Ecto neural progenitor cell (in vitro differentiated cells): Measurements from ENCODE around the gene MAS1L.

Experiments used
- DNase-seq: peaks from one replicate; pipeline ENCODE4 v3.0.0-alpha.2; 2018; ENCODE audit warnings: low spot score

Gene MAS1L, protein sequence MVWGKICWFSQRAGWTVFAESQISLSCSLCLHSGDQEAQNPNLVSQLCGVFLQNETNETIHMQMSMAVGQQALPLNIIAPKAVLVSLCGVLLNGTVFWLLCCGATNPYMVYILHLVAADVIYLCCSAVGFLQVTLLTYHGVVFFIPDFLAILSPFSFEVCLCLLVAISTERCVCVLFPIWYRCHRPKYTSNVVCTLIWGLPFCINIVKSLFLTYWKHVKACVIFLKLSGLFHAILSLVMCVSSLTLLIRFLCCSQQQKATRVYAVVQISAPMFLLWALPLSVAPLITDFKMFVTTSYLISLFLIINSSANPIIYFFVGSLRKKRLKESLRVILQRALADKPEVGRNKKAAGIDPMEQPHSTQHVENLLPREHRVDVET

DNA sequence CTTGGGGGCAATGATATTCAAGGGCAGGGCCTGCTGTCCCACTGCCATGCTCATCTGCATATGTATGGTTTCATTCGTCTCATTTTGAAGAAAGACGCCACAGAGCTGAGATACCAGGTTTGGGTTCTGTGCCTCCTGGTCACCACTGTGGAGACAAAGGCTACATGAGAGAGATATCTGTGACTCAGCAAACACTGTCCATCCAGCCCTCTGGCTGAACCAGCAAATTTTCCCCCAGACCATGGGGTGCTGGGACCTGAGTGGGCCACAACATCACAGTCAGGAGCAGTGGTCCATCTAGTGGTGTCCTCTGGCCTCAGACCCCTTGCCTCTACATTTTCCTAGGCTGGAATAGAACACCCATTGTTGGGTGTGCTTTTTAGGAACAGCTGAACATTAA lies at the start of gene MAS1L:
Gene MAS1L (minus strand): TSS at position 297 of the 400 bp plus-strand sequence. CDS start 54 bp downstream, at position 243.
- no peak for DNase-seq

DNA sequence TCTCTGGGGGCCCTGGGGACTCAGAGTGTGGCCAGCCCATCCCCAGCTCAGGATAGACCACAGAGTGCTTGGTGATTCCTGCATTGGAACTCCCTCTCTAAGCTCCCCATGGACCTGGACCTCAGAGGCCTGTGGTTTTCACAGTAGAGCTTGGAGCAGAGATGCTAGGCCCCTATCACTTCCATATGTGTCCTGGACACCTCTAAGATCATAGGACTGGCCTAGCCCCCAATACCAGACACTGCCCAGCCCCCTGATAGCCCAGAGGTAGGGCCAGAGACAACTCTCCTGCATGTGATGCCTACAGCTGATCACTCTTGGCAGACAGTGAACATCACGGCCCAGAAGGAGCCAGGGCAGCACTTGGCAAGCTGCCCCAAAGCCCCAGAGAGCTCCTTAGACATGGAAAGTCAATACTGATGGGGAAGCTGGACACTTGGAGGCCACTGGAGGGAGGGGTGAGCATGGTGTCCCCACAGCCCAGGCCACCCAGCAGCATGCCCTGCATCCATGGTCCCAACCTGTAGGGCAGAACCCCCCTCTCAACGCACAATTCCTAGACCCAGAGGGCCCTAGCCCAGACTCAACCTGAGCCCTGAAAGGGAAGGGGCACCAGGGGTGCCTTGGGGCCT lies 44.7 kb upstream of the MAS1L start:
- no peak for DNase-seq

DNA sequence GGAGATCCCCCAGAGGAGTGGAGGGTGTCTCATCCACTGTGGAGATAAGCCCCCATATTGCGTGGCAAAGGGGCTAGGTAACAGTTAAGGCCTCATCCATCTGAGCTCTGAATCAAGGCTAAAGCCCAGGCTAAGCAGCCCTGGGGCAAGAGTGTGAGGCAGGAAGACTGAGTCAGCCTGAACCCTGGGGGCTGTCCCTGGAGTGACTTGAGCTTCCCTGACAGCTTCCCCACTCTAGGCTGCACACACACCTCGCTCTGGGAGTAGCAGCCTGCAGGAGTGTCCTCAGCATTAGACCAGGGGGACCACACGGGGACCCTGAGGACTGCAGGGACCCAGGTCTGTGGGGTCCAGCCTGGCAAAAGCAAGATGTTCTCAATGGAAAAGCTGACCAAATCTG lies 43.9 kb upstream of the MAS1L start:
- DNase-seq, result no peak

DNA sequence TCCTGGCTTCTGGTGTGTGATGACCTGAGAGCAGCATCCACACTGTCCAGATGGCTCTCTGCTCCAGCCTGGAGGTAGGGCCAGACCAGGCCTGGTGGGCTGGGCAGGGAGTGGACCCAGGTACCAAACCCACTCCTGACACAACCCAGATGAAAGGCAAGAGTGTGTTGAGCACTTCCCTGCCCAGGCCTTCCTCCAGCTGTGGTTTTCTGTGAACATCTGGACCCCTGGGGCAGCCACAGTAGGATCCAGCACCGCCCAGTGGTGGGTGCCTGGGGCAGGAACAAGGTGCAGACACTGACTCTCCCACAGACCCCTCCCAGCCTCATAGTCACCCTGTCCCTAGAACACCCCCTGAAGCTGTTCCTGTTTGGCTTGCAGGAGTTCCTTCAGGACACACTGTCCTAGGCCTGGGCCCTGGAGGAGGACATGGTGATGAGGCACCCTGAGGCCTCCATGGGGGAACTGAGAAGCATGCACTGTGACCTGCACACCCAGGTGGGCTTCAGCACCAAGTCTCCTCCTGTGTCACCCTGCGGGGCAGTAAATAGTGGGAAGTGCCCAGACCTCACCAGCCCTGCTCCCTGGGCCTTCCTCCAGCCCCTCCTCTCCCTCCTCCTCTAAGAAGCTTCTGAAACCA lies 43.0 kb upstream of the MAS1L start:
- DNase-seq, result no peak

DNA sequence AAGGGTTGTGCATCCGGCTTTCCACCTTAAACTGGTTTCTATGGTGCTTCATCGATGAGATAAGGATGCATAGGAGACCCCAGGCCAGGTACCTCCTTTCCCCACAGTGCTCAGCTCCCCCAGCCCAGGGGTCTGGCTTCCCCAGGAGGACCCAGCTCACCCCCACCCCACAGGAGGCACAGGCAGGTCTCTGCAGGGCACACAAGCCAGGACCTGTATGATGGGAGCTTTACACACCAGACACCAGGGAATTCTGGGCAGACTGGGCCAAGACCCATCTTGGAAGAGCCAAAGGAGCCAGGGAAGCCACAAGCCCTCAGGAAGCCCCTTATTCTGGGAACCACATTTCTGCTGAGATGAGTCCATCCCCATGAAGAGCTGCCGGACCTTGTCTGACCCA lies 42.2 kb upstream of the MAS1L start:
- no peak for DNase-seq

DNA sequence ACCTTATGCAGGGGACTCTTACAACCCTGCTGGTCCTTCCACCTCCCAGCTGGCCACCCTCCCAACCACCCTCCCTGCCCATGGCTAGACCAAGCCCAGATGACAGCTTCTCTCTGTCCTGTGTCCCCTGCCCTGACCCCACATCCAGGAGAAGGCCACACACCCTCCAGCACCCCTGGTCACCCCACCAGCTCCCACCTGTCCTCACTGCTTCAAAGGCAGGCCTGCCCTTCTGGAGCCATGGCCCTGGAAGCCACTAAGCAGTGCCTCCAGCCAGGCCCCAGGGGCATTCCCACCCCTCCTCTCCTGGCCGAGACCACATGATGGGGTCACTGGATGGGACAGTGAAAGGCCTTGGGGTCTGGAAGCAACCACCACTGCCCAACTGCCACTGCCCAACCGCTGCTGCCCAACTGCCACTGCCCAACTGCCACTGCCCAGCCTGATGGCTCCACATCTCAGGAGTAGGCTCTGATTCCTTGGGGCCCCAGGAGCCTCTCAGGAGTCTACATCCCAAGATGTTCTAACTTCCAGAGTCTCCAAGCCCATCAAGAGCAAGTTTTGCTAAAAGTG lies 41.3 kb upstream of the MAS1L start:
- no peak for DNase-seq

DNA sequence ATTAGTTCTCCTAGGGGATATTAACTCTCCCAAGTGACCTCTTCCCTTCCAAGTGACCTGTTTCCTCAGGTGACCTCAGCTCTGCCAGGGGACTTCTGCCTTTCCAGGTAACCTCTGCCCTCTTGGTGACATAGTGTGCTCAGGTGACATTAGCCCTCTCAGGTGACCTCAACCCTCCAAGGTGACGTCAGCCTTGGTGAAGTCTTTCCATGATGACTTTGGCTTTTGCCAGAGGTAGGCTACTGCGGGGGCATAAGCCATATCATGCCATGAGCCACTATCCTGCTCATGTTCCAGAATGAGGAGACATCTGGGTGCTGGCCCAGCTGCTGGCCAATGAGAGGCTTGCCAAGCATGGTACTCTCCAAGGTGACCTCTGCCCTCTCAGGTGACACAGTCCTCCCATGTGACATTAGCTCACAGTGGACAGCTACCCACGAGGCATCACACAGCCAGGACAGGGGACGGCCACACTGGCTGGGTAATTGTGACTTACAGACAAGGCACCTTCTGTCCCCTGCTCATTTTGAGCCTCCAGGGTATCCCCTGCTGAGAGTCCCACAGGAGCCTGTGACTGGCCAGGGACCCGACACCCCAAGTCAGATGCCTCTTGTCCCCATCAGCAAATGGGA lies 40.7 kb upstream of the MAS1L start:
- no peak for DNase-seq

DNA sequence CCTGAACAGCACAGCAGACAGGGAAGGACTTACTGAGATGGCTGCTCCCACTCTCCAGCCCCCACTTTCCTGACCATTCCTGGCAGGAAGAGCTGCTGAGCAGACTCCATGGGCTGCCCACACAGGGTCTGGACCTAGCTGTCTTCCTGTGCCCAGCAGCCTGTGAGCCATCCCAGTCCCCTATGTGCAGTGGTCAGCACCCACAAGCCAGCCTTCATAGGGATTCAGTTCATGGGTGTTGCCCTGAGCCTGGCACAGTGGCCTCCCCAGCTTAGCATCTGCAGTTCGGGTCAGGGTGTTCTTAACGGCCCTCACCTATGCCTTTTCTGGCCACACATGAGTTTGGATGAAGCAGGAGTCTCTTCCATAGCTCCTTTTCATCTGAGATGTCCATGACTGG lies 39.8 kb upstream of the MAS1L start:
- no peak for DNase-seq

DNA sequence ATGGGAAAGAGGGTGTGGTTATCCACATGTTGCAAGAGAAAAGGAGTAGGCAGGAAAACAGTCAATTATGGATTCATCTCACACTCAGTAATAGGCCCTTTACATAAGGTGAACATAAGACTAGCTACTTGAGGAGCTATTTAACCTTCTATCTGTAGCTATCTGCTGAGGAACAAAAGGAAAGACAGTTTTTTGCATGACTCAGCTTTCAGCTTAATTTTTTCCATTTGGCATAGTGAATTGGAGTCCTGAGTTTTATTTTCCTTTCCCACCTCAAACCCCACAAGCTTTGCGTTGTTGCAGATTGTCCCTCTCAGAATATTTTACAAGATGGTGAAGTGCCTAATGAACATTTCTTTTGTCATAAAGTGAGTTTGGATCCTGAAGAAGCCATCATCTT lies 39.4 kb upstream of the MAS1L start:
- no peak for DNase-seq

DNA sequence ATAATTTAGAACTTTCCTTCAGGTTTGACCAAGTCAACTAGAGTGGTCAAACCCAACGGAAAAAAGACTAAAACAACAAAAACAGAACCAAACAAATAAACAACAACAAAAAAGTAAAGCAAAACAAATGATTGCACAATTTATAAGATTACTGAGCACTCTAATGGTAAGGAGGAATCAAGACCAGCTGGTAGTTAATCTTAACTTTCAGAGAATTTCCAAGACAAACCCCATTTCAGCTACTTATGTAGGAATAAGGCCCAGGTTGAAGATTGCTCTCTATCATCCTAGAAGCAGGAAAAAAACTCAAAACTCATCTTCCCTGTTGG lies 37.5 kb upstream of the MAS1L start:
- no peak for DNase-seq

DNA sequence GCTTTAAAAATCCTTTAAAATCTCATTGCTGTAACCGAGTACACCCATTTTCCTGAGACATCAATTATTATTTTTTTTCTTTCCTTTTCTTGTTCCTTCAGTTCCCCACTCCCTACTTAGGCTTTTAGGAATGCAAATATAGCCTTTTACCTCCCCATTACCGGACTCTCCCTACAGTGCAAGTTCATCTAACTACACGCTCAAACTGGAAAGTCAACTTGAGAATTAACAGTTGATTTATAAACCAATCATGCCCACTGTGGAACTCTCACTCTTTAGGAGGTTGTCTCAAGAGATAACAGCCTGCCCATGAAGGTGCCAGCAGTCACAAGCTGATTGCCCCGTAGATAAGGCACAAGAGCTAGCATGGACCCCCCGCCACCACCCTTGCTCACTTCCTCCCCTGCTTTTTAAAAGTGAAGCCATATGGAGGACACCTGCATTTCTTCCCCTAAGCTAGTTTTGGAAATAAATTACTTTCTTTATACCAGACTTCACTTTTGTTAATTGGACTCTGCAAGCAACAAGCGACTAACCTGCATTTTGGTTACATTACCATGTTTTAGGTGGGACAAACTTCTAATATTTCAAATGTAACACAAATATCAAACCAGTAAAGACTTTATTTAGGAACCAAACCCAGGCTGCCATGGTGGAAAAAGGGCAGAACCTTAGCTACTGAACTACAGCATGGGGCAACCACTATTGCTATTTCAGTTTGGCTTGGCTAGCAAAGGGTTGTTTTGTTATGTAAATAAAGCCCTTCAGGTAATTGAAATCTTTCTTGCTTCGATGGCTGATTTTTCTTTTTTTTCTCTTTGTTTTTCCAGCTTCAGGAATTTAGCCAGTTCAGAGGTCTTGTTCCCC lies 36.9 kb upstream of the MAS1L start:
- peak; percentile 6 for DNase-seq

DNA sequence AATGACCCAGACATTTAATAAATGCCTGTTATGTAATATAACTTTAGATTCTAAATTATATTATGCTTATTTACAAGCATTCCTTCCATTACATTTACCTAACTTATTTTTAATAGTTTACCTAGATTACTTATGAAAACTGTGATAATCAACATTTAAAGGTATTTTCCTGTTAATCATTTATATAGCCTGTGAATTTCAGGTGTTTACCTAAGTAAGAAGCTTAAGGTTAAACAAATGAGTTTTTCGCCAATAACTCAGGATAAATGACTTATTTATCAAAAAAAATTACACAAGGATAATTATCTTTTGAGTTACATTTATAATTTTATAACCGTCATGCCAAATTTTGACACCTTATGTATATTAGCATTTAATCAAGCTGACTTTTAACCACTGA lies 36.3 kb upstream of the MAS1L start:
- DNase-seq, result no peak

DNA sequence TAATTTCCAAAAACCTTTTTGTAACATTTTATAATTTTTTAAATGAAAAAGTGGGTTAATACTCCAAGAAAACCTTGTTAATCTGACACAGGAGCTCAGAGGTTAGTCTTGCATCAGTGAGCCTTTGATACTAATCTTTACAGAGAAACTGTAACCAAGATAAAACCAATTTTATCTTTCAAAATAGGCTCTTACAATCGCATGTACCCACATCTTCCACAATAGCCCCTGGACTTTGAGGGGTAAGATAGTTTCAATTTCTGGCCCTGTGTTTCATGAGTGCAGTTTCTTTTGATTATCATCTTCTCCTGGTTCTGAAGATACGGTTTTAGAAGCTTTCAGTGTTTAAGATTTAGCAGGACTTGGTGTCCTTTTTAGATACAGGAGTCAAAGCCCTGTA lies 34.5 kb upstream of the MAS1L start:
- no peak for DNase-seq

DNA sequence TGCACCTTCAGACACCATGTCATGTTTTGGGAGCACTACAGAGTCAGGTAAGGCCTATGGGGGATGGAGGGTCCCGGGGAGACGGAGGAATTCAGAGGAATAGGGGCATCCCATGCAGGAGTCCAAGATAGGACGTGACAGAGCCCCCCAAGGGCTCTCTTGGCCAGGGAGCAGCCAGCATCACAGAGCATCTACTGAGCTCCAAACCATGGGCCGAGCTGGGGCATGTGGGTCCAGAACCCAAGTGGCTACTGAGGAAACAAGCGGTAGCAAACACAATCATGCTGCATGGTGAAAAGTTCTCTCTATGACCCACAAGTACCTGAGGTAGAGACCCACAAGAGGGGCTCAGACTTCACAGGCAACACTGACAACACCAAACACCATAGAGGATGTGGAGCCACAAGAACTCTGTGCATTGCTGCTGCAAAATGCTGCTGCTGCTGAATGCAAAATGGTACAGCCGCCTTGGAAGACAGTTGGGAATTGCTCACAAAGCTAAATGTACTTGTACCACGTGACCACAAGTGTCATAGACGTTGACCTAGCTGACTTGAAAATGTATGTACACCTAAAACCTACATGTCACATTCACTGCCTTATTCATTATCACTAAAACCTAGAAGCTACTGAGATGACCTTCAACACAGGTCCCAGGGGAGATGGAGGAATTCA lies 33.4 kb upstream of the MAS1L start:
- DNase-seq, result peak; percentile 23

DNA sequence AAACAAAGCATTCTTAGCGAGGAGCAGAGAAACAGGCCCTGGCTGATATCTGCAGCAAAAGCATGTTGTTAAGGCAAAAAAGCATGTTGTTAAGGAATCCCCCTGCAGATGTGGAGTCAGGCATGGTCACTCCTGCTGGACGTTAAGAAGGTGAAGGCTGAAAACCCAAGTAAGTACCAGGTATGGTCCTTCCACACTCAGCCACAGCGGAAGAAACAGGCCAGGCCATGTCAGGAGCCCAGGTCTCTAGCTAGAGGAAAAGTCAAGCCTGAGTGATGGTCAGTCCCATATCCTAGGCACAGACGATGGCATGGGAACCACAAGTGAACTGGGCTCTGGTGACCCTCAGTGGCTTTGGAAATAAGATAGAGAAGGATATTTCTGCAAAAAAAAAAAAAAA lies 32.5 kb upstream of the MAS1L start:
- DNase-seq, result peak; percentile 12

DNA sequence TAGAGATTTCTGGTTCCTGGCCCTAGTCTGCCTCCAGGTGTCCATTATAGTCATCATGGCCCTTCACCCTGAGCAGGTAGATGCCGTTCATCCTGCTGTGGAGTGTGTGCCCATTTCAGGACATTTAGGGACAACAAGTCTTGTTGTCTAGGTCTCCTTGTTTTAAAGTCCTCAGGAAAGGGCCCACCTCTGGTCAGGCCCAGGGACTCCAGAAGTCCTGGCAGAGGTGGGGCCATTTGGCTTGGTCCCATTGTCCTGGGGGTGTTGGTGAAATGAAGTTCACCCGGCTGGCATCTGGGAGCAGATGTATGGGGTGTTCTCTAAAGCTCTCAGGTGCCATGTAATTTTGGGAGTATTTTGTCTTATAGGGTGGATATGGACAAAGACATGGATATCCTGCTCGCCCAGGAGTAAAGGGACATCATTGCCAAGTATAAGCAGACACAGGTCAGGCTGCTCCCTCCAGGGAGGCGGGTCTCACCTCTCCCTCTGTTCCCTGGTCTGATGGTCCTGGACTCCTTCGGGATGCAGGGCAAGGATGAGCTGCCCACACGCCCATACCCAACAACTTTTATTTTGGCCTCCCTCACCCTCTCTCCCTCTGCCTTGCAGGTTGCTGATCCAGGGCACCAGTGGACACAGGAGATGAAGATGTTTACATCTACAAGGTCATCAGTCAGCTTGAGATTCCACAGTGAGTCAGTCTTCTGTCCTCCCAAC lies 31.7 kb upstream of the MAS1L start:
- peak; percentile 21 for DNase-seq

DNA sequence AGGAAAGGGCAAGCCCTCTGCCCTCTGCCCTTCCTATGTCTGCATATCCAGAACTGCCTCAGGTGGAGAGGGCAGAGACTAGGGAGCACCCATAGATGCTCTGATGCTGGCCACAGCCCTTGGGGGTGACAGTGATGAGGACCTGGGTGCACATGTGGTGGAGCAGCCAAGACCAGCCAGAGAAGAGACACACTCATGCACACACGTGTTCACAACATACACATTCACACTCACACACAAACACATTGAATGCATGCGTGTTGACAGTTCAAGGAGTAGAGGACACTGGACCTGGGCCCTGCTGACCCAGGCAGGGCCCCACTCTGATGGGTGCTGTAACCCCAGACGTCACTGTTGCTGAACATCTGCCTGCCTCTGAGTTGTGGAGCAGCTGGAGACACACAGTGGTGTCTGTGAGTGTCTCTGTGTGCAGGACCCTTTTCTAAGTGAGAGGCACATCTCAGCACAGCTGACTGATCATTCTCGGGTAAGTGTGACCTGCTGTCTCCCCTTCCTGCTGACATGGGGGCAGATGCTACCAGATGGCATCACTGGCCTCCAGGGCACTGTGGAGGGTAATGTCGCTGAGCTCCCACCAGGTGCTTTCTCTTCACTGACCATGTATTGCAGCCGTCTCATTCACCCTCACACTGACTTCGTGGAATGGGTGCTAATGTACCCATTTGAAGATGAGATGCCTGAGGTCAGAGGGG lies 30.1 kb upstream of the MAS1L start:
- DNase-seq, result peak; percentile 26

DNA sequence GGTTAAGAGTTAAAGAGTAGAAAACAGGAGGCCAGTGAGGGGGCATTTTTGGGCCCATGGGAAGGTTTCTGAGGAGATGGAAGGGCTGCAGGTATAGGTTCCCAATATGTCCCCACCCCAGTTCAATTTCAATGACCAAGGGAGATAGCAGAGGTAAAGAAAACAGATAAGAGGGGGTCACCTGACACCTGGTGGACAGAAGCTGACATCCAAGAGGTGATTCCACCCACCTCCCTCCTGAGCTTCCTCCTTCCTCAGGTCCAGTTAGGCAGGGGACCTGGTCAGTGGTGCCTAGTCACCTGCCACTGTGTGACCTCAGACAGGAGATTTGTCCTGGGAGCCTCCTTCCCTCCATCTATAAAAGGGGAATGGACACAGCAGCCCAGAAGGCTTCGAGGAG lies 29.5 kb upstream of the MAS1L start:
- peak; percentile 22 for DNase-seq

DNA sequence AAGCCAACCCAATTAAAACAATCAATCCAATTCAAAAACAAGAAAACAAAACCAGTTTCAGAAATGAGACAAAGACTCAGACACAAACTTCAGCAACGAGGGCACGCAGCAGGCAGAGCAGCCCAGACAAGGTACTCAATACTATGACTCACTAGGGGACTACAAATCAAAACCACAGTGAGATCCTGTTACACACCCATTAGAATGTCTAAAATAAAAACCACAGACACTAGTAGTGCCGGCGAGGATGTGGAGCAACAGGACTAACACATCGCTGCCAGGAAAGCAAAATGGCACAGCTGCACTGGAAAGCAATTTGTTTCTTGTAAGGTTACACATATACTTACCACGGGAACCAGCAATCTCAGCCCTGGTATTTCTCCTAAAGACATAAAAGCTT lies 28.4 kb upstream of the MAS1L start:
- peak; percentile 23 for DNase-seq
